Measurements from ENCODE around the gene RBMS2. TPM values are rescaled to one million over a fixed set of nuclear protein-coding genes. Genes with fewer than 3 reads are reported as not detected.

The RBMS2 gene
- total and polyA plus RNA-seq, 2 experiments from 2014 or later = 15.2 to 18.8 TPM

DNA sequence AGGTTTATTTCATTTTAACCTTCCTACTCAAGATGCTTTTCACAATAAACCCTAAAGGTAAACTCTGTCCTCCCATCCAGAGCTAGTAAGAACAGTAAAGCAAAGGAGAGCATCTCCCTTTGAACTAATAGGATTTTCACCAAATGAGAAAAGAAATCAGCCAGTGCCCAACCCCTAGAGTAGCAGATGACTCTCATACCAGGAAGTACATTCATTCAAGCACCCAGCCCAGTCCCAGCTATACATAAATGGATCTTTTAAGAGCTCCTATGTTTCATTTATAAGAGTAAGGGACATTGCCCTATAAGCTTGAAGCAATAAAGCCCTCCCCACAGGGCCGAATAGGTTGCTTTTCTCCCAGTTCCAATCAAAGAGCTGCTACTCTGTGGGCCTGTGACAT is 100.9 kb downstream of the RBMS2 start:
- WGBS (ENCODE audit: low lambda C conversion rate, missing lambda C conversion rate) = 92% methylated on average over 1 of the region's 1 CpG
- H3K79me2 ChIP-seq = peaks cover 98% of the 10 kb centered on the region

DNA sequence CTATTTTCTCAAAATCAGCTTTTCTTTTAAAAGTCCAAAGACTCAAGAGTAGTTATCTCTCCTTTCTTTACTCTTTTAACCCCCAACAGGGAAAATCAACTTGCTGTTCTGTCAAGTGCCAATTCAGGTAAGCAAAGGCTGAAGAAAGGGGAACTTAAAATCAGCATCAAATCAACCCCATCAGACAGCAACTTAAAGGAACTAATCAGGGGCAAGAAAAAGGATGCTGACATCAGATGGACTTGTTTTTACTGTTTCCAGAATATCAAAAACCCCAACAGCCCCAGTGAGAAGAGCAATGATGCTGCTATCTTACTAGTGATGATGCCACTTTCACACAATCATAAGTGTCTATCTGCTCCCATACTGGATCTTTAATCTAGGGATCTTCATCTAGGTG is 105.1 kb downstream of the RBMS2 start:
- Histone ChIP-seq H3K9me3 (ENCODE audit: low read depth) (no peaks in the 10 kb centered on the region), H3K27ac (no peak overlapping the region), H2AFZ (no peak overlapping the region), H4K20me1 (ENCODE audit: insufficient read depth, poor library complexity, severe bottlenecking) (peaks cover 73% of the 10 kb centered on the region), H3K4me2 (no peak overlapping the region), H3K9me2 (replicated peaks; ENCODE audit: insufficient read depth) (no peaks in the 10 kb centered on the region), H3K36me3 (replicated peaks; ENCODE audit: insufficient read depth, low read depth) (no peaks in the 10 kb centered on the region), H3K4me1 (ENCODE audit: insufficient read depth) (peaks cover 2% of the 10 kb centered on the region), H3K79me2 (peaks cover 97% of the 10 kb centered on the region), H3K27me3 (no peaks in the 10 kb centered on the region), H3K4me3 (no peak overlapping the region)
- TF ChIP-seq, protein P1, sequence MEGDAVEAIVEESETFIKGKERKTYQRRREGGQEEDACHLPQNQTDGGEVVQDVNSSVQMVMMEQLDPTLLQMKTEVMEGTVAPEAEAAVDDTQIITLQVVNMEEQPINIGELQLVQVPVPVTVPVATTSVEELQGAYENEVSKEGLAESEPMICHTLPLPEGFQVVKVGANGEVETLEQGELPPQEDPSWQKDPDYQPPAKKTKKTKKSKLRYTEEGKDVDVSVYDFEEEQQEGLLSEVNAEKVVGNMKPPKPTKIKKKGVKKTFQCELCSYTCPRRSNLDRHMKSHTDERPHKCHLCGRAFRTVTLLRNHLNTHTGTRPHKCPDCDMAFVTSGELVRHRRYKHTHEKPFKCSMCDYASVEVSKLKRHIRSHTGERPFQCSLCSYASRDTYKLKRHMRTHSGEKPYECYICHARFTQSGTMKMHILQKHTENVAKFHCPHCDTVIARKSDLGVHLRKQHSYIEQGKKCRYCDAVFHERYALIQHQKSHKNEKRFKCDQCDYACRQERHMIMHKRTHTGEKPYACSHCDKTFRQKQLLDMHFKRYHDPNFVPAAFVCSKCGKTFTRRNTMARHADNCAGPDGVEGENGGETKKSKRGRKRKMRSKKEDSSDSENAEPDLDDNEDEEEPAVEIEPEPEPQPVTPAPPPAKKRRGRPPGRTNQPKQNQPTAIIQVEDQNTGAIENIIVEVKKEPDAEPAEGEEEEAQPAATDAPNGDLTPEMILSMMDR (IDR thresholded peaks at IDR 0.05; ENCODE audit: poor library complexity) = no peak
- TF ChIP-seq EZH2phosphoT487 (IDR thresholded peaks at IDR 0.05; ENCODE audit: low read depth, severe bottlenecking, unreplicated experiment) = no peak
- no peak for TF ChIP-seq EZH2 (IDR thresholded peaks at IDR 0.05; ENCODE audit: borderline replicate concordance)
- no peak for DNase-seq (ENCODE audit: low spot score)

More for the DNA sequence above, 100.9 kb downstream of the RBMS2 start:
- H3K4me3 ChIP-seq = no peak overlapping the region
- H3K27me3 ChIP-seq = no peaks in the 10 kb centered on the region
- no peaks in the 10 kb centered on the region for H3K9me2 ChIP-seq (replicated peaks; ENCODE audit: insufficient read depth)
- H3K36me3 ChIP-seq (replicated peaks; ENCODE audit: insufficient read depth, low read depth) = no peaks in the 10 kb centered on the region
- no peak overlapping the region for H3K4me2 ChIP-seq
- no peak overlapping the region for H2AFZ ChIP-seq
- no peak overlapping the region for H3K27ac ChIP-seq
- no peak for TF ChIP-seq EZH2 (IDR thresholded peaks at IDR 0.05; ENCODE audit: borderline replicate concordance)
- TF ChIP-seq, protein P1 (IDR thresholded peaks at IDR 0.05; ENCODE audit: poor library complexity) = no peak
- TF ChIP-seq EZH2phosphoT487 (IDR thresholded peaks at IDR 0.05; ENCODE audit: low read depth, severe bottlenecking, unreplicated experiment) = no peak
- no peak for DNase-seq (ENCODE audit: low spot score)
- H4K20me1 ChIP-seq (ENCODE audit: insufficient read depth, poor library complexity, severe bottlenecking) = peaks cover 97% of the 10 kb centered on the region
- no peaks in the 10 kb centered on the region for H3K4me1 ChIP-seq (ENCODE audit: insufficient read depth)
- H3K9me3 ChIP-seq (ENCODE audit: low read depth) = no peaks in the 10 kb centered on the region

DNA sequence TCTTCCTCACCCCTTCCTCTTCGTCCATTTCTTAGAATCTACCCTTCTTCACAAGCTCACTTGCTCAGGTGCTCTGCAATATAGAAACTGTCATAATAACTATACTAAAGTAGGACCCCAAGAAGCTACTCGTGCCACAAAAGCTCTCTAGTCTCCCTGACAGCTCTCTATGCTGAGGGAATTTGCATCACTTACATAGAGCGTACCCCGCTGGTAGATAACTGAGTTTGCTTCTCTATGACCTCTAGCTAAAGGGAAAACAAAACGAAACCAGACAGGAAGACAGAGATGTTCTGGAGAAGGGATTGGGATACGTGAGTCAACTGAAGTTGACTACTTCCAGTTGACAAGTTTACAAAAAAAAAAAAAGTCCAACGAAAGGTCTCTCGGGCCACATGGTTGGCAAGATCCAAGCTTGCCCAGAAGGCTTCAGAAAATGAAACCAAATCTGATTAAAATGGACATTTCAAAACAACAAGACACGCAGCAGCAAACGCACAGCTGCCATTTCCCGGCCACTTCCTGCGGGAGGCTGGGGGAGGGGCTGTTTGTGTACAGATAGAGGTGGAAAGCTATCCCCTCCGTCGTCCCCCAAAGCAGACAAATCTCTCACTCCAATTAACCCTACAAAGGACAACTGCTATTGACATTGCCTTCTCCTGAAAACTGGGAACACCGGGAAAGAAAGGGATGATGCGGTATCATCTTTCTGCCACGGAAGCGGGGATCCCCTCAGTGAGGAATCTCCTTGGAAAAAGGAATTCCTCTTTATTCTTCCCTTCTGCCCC is 107.2 kb downstream of the RBMS2 start:
- peak overlapping the region; percentile 95 for H3K27ac ChIP-seq
- H3K4me3 ChIP-seq = peak overlapping the region; percentile 98
- no peaks in the 10 kb centered on the region for H3K27me3 ChIP-seq
- H3K79me2 ChIP-seq = peaks cover 95% of the 10 kb centered on the region
- no peaks in the 10 kb centered on the region for H3K36me3 ChIP-seq (replicated peaks; ENCODE audit: insufficient read depth, low read depth)
- peak overlapping the region; percentile 55 for H2AFZ ChIP-seq
- H3K4me2 ChIP-seq = peak overlapping the region; percentile 81
- TF ChIP-seq, protein P1 (IDR thresholded peaks at IDR 0.05; ENCODE audit: poor library complexity) = no peak
- TF ChIP-seq EZH2phosphoT487 (IDR thresholded peaks at IDR 0.05; ENCODE audit: low read depth, severe bottlenecking, unreplicated experiment) (no peak), EZH2 (IDR thresholded peaks at IDR 0.05; ENCODE audit: borderline replicate concordance) (no peak)
- no peaks in the 10 kb centered on the region for H3K9me3 ChIP-seq (ENCODE audit: low read depth)
- DNase-seq (ENCODE audit: low spot score) = peak; percentile 69
- no peaks in the 10 kb centered on the region for H3K9me2 ChIP-seq (replicated peaks; ENCODE audit: insufficient read depth)
- peaks cover 55% of the 10 kb centered on the region for H4K20me1 ChIP-seq (ENCODE audit: insufficient read depth, poor library complexity, severe bottlenecking)
- H3K4me1 ChIP-seq (ENCODE audit: insufficient read depth) = peaks cover 24% of the 10 kb centered on the region
- 3% methylated on average over 18 of the region's 18 CpGs for WGBS (ENCODE audit: low lambda C conversion rate, missing lambda C conversion rate)

Measured in hepatocyte (in vitro differentiated cells).